Activated CD8-positive, alpha-beta T cell treated with anti-CD3 and anti-CD28 coated beads, Interleukin-2, amount 10 ng/mL, durations not matched to agents 7 days and 5 days (primary cell): ENCODE data around the gene NOVA1. TPM values are rescaled to one million over a fixed set of nuclear protein-coding genes. Genes with fewer than 3 reads are reported as not detected.
"Not testable (repeated sequence)": the region's sequence is repeated elsewhere in the genome, so short reads cannot be mapped to it uniquely, and the experiment has no call there.

ENCODE experiments used
- ATAC-seq: fragments of 150-1000 bp; cut with Tn5 transposase; one replicate; pipeline ENCODE4 v1.10.0; 2021; ENCODE audit warnings: moderate library complexity
- CTCF ChIA-PET: fragments of 350-600 bp; sonication (Branson Sonifier 250); formaldehyde crosslinking; loops from one replicate; lab custom pipeline; 2021; ENCODE audit warnings: antibody characterized with exemption; lab: Charles Lee
- POLR2A ChIA-PET: fragments of 350-600 bp; sonication (Branson Sonifier 250); formaldehyde crosslinking; loops from one replicate; lab custom pipeline; 2021; ENCODE audit warnings: antibody characterized with exemption; lab: Charles Lee
- DNase-seq: peaks from one replicate; pipeline ENCODE4 v3.0.0-alpha.2; 2020
- H3K27ac Mint-ChIP-seq: one replicate; pipeline ENCODE4 v1.8.0; 2021; ENCODE audit warnings: mild to moderate bottlenecking, mixed read lengths
- H3K27me3 Mint-ChIP-seq: one replicate; pipeline ENCODE4 v1.8.0; 2021; ENCODE audit warnings: low read depth, mixed read lengths
- H3K36me3 Mint-ChIP-seq: one replicate; pipeline ENCODE4 v1.8.0; 2021; ENCODE audit warnings: low read depth, mixed read lengths
- H3K4me1 Mint-ChIP-seq: one replicate; pipeline ENCODE4 v1.8.0; 2021; ENCODE audit warnings: low read depth, mixed read lengths
- H3K4me3 Mint-ChIP-seq: one replicate; pipeline ENCODE4 v1.8.0; 2021; ENCODE audit warnings: mild to moderate bottlenecking, mixed read lengths
- H3K9me3 Mint-ChIP-seq: one replicate; pipeline ENCODE4 v1.8.0; 2022; ENCODE audit warnings: mixed read lengths; ENCODE audit not compliant: insufficient read depth
- total RNA-seq, 2 experiments: library from RNA; stranded (reverse); gene quantifications; one replicate each; pipeline ENCODE4 v1.2.3, GENCODE V29; 2021

The NOVA1 gene, protein sequence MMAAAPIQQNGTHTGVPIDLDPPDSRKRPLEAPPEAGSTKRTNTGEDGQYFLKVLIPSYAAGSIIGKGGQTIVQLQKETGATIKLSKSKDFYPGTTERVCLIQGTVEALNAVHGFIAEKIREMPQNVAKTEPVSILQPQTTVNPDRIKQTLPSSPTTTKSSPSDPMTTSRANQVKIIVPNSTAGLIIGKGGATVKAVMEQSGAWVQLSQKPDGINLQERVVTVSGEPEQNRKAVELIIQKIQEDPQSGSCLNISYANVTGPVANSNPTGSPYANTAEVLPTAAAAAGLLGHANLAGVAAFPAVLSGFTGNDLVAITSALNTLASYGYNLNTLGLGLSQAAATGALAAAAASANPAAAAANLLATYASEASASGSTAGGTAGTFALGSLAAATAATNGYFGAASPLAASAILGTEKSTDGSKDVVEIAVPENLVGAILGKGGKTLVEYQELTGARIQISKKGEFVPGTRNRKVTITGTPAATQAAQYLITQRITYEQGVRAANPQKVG
- not detected for total RNA-seq

DNA sequence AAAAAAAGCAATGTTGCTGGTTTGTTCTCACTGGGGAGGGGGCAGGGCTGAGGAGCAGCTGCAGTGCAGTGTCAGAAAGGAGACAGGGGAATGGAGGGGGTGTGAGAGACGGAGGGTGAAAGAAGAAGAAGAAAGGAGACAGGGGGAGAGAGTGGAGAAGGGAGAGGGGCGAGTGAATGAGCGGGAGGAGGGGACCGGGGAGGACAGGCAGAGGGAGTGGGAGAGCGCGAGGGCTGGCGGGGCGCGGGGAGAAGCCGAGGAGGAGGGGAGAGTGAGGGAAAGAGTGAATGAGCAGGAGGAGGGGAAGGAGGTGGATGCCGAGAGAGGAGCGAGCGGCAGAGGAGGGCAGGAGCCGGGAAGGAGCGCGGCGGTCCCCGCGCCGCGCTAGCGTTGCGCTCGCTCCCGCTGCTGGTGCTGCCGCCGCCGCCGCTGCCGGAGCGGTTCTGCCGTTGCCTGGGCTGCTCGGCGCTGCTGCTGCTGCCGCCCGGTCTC is at the start of gene NOVA1:
TSS of gene NOVA1 (minus strand) at position 445 of the 492 bp plus-strand sequence. CDS start 597 bp downstream, outside the sequence.
- CTCF ChIA-PET: no interaction called here
- POLR2A ChIA-PET: no interaction called here
- DNase-seq (no peak), ATAC-seq (no peak)
- Mint-ChIP-seq H3K27ac (no peak within 1 kb of the TSS), H3K27me3 (peaks cover 20% of the 10 kb centered on the region), H3K36me3 (peaks cover 6% of the 10 kb centered on the region), H3K9me3 (peaks cover 6% of the 10 kb centered on the region), H3K4me1 (peaks cover 2% of the 10 kb centered on the region), H3K4me3 (peak within 1 kb of the TSS; percentile 28)

DNA sequence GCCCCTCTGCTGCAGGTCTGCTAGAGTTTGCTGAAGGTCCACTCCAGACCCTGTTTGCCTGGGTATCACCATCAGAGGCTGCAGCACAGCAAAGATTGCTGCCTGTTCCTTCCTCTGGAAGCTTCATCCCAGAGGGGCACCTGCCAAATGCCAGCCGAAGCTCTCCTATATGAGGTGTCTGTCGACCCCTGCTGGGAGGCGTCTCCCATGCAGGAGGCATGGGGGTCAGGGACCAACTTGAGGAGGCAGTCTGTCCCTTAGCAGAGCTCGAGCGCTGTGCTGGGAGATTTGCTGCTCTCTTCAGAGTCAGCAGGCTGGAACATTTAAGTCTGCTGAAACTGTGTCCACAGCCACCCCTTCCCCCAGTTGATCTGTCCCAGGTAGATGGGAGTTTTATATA is 47.2 kb upstream of the NOVA1 start:
- H3K36me3 Mint-ChIP-seq, H3K27ac Mint-ChIP-seq, ATAC-seq, H3K27me3 Mint-ChIP-seq, CTCF ChIA-PET, H3K4me1 Mint-ChIP-seq, H3K4me3 Mint-ChIP-seq, DNase-seq, POLR2A ChIA-PET: not testable (repeated sequence)
- H3K9me3 Mint-ChIP-seq: peaks cover 26% of the 10 kb centered on the region

DNA sequence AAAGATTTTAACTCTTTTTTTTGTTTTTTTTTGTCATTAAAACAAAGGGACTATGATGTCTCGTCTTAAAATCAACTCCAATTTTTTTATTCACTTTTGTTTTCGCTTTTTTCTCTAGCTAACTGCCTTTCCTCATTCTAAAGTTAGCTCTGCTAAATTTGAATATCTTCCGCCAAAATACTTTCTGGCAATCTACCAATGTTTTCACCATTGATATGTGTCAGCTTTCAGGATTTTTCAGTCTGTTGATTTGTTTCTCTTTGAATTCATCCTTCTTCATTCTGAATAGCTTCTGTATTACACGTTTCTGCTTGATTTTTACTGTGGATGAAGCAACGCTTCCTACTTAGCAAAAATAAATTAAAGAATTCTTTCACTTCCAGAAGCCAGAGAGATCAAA is 38.7 kb upstream of the NOVA1 start:
- Mint-ChIP-seq H3K4me1 (no peaks in the 10 kb centered on the region), H3K9me3 (peaks cover 4% of the 10 kb centered on the region), H3K4me3 (no peak overlapping the region), H3K27me3 (no peaks in the 10 kb centered on the region), H3K27ac (no peak overlapping the region), H3K36me3 (no peaks in the 10 kb centered on the region)
- CTCF ChIA-PET: interaction anchor here (0.6 kb wide), 1 partner anchor 213 kb away, joined by 3 read pairs; no protein-coding TSS in a partner anchor
- ATAC-seq: no peak
- POLR2A ChIA-PET: no interaction called here
- no peak for DNase-seq

DNA sequence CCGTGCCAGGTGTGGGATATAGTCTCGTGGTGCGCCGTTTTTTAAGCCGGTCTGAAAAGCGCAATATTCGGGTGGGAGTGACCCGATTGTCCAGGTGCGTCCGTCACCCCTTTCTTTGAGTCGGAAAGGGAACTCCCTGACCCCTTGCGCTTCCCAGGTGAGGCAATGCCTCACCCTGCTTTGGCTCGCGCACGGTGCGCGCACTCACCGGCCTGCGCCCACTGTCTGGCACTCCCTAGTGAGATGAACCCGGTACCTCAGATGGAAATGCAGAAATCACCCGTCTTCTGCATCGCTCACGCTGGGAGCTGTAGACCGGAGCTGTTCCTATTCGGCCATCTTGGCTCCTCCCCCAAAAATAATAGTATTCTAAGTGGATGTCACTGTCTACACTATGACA is 37.1 kb upstream of the NOVA1 start:
- POLR2A ChIA-PET: not testable (repeated sequence)

DNA sequence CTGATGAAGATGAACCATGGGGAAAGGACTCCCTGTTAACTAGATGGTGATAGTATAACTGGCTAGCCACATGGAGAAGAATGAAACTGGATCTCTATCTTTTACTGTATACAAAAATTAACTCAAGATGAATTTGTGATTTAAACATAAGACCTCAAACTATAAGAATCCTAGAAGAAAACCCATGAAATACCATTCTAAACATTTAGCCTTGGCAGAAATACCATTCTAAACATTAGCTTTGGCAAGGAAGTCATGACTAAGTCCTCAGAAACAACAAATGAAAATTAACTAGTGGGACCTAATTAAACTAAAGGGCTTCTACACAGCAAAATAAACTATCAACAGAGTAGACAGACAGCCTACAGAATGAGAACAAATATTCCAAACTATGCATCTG is 28.4 kb upstream of the NOVA1 start:
- Mint-ChIP-seq H3K27me3 (no peaks in the 10 kb centered on the region), H3K4me3 (no peak overlapping the region), H3K9me3 (peaks cover 13% of the 10 kb centered on the region), H3K4me1 (no peaks in the 10 kb centered on the region), H3K27ac (no peak overlapping the region), H3K36me3 (no peaks in the 10 kb centered on the region)
- DNase-seq (no peak), ATAC-seq (no peak)
- POLR2A ChIA-PET: no interaction called here
- CTCF ChIA-PET: no interaction called here

More for the DNA sequence above, 37.1 kb upstream of the NOVA1 start:
- ATAC-seq, H3K4me3 Mint-ChIP-seq, CTCF ChIA-PET, H3K4me1 Mint-ChIP-seq, H3K27ac Mint-ChIP-seq, DNase-seq, H3K36me3 Mint-ChIP-seq, H3K27me3 Mint-ChIP-seq, H3K9me3 Mint-ChIP-seq: not testable (repeated sequence)

DNA sequence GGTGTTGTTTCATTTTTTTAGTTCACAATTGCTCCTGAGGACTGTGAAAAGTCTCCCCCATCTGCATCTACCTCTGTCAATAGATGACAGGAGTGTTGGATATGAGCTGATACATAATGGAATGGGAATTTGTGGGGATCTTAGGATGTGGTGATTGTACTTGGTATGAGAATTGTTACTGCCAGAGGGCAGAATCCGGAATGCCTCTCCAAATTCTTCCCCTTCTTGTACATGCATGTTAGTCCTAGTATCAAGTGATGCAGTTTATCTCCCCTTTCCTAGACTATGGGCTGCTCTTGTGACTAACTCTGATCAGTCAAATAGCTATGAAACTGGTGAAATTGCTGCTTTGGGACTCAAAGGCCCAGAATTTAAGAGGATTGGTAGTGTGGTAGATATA is 24.8 kb upstream of the NOVA1 start:
- Mint-ChIP-seq H3K27ac (no peak overlapping the region), H3K36me3 (no peaks in the 10 kb centered on the region), H3K4me3 (no peak overlapping the region), H3K4me1 (no peaks in the 10 kb centered on the region), H3K9me3 (peaks cover 8% of the 10 kb centered on the region), H3K27me3 (no peaks in the 10 kb centered on the region)
- no peak for ATAC-seq
- CTCF ChIA-PET: no interaction called here
- POLR2A ChIA-PET: no interaction called here
- no peak for DNase-seq

DNA sequence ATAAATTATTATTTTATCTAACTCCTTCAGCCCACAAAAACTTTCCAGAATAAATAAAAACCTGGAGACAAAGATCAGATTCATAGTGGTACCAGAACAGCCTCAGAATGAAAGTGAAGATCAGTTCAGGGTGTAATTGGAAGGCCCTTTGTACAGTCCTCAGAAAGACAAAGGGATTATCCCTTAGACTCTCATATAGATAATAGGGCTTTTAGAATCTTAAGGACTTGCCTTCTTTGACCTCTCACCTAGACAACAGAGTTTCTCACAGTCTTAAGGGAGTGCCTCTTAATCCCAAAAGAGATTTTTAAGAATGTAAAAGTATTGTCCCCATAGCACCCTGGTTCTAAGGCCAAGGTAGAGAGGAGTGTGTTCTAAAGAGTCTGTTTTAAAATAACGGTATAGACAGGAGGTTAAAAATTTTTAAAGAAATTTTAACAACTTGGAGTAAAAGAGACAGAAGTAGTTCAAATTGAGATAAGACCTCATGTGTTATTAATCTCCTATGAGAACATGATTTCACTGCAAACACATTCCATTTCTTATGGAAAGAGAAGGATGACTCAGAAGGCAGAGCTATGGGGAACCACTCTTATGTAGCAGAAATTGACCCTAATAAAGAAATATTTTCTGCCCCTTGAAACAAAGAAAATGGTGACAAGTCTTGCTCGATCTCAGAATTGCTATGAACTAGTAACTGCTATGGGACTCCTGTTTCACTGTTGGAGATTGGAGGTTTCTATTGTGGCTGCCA is 24.2 kb upstream of the NOVA1 start:
- Mint-ChIP-seq H3K9me3 (peaks cover 8% of the 10 kb centered on the region), H3K4me1 (no peaks in the 10 kb centered on the region), H3K36me3 (no peaks in the 10 kb centered on the region), H3K4me3 (no peak overlapping the region), H3K27me3 (no peaks in the 10 kb centered on the region), H3K27ac (no peak overlapping the region)
- POLR2A ChIA-PET: no interaction called here
- DNase-seq (no peak), ATAC-seq (no peak)
- CTCF ChIA-PET: no interaction called here

DNA sequence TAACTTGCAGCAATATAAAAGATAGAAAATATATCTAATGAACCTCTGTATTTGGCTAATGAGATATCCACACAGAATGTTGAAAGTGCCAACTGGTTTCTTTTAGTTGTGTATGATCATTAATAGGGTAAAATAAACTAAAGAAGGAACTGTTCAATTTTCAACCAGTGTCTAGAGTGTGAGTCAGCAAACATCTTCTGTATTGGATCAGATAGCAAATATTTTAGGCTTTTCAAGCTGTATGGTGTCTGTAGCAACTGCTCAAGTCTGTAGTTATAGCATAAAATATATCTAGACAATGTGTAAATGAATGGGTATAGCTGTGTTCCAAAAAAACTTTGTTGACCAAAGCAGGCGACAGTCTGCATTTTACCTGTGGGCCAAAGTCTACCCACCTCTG is 23.5 kb upstream of the NOVA1 start:
- Mint-ChIP-seq H3K36me3 (no peaks in the 10 kb centered on the region), H3K27ac (no peak overlapping the region), H3K4me3 (no peak overlapping the region), H3K9me3 (peaks cover 8% of the 10 kb centered on the region), H3K4me1 (no peaks in the 10 kb centered on the region), H3K27me3 (no peaks in the 10 kb centered on the region)
- DNase-seq (no peak), ATAC-seq (no peak)
- POLR2A ChIA-PET: no interaction called here
- CTCF ChIA-PET: no interaction called here

DNA sequence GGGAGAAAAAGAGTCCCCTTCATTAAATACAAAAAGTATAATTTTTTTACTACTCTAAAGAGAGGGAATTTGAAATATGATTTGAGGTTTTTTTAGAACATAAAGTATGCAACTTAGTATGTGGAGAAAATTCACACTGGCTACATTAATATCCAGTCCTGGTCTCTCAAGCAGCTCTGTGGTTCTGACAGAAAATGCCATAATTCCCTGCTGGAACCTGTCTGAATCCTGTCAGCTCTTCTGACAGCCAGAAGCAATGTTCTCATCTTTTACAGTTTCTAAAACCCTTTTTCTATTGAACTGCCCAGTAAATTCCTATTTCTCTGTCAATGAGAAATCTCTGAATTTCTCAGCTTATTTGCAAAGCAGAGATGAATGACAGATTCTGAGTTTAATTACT is 13.4 kb upstream of the NOVA1 start:
- CTCF ChIA-PET: no interaction called here
- H3K4me1 Mint-ChIP-seq: no peaks in the 10 kb centered on the region
- H3K36me3 Mint-ChIP-seq: no peaks in the 10 kb centered on the region
- no peak overlapping the region for H3K27ac Mint-ChIP-seq
- POLR2A ChIA-PET: no interaction called here
- ATAC-seq (no peak), DNase-seq (no peak)
- H3K9me3 Mint-ChIP-seq: peaks cover 15% of the 10 kb centered on the region
- no peak overlapping the region for H3K4me3 Mint-ChIP-seq
- no peaks in the 10 kb centered on the region for H3K27me3 Mint-ChIP-seq

DNA sequence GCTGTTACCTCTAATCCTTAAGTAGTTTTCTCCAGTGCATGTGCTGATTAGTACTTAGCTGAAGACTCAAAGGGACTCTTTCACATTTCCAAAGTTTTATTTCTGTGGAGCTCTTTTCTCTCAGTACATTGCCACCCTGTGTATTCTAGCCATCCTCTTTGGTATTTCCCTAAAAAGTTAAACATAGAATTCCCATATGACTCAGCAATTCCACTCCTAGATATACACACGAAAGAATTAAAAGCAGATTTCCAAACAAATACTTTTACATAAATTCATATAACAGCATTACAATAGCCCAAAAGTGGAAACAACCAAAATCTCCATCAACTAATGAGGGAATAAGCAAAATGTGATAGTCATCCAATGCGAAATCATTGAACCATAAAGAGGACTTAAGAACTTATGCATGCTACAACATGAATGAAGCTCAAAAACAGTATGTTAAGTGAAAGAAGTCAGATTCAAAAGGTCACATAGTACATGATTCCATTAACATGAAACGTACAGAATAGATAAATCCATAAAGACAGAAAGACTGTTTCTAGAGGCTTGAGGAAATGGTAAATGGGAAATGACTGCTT is 9.0 kb upstream of the NOVA1 start:
- CTCF ChIA-PET: no interaction called here
- no peaks in the 10 kb centered on the region for H3K36me3 Mint-ChIP-seq
- H3K4me1 Mint-ChIP-seq: no peaks in the 10 kb centered on the region
- ATAC-seq (no peak), DNase-seq (no peak)
- no peaks in the 10 kb centered on the region for H3K27me3 Mint-ChIP-seq
- no peaks in the 10 kb centered on the region for H3K9me3 Mint-ChIP-seq
- no peak overlapping the region for H3K4me3 Mint-ChIP-seq
- POLR2A ChIA-PET: no interaction called here
- no peak overlapping the region for H3K27ac Mint-ChIP-seq

DNA sequence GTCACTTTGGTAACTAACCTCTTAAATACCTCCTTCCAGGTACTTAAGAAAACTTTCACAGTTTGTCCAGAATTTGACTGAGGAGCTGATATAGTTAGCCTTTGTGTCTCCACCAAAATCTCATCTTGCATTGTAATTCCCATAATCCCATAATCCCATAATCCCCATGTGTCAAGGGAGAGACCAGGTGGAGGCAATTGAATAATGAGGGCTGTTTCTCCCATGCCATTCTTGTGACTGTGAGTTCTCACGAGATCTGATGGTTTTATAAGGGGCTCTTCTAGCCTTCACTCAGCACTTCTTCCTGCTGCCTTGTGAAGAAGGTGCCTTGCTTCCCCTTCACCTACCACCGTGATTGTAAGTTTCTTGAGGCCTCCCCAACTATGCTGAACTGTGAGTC is 7.8 kb upstream of the NOVA1 start:
- POLR2A ChIA-PET: no interaction called here
- Mint-ChIP-seq H3K27me3 (no peaks in the 10 kb centered on the region), H3K4me1 (no peaks in the 10 kb centered on the region), H3K9me3 (no peaks in the 10 kb centered on the region), H3K27ac (no peak overlapping the region), H3K4me3 (no peak overlapping the region), H3K36me3 (no peaks in the 10 kb centered on the region)
- DNase-seq (no peak), ATAC-seq (no peak)
- CTCF ChIA-PET: no interaction called here

DNA sequence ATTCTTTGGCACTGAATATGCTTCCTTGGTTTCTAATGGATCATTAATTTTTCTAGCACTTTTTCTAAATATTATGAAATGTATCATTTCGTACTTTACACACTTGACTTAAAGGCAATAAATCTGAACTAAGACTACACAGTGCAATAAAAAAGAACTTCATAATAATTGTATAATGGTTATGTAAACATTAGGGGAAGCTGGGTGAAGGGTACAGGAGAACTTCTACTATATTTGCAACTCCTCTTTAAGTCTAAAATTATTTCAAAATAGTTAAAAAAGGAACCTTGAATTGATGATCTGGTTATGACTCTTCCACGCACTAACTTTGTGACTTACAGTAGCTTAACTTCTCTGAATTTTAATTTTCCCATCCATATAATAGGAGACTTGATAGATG is 5.1 kb upstream of the NOVA1 start:
- Mint-ChIP-seq H3K27ac (no peak overlapping the region), H3K4me1 (no peaks in the 10 kb centered on the region), H3K9me3 (peaks cover 6% of the 10 kb centered on the region), H3K4me3 (no peak overlapping the region), H3K27me3 (peaks cover 11% of the 10 kb centered on the region), H3K36me3 (peaks cover 2% of the 10 kb centered on the region)
- DNase-seq (no peak), ATAC-seq (no peak)
- ChIA-PET POLR2A (no interaction called here), CTCF (no interaction called here)
